ENCODE results near the gene SCGB1D2.

The SCGB1D2 gene

DNA sequence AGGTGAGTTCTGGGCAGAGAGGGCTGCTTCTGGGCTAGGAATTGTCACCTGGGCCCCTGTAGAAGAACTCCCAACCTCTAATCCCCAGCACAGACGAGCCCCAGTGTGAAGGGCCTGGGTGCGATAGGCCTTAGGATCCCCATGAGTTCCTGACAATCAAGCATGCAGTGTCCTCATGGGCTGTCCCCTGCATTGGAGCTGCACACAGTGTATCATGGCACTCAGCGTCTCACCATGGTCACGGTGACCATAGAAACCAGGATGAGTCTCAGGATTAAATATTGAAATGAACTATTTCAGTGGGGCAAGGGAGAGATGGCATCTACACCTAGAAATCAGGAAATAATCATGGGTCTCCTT, 33.3 kb upstream of the SCGB1D2 start:
- DNase-seq (ENCODE audit: low spot score) = no peak
- TF ChIP-seq, protein P1, sequence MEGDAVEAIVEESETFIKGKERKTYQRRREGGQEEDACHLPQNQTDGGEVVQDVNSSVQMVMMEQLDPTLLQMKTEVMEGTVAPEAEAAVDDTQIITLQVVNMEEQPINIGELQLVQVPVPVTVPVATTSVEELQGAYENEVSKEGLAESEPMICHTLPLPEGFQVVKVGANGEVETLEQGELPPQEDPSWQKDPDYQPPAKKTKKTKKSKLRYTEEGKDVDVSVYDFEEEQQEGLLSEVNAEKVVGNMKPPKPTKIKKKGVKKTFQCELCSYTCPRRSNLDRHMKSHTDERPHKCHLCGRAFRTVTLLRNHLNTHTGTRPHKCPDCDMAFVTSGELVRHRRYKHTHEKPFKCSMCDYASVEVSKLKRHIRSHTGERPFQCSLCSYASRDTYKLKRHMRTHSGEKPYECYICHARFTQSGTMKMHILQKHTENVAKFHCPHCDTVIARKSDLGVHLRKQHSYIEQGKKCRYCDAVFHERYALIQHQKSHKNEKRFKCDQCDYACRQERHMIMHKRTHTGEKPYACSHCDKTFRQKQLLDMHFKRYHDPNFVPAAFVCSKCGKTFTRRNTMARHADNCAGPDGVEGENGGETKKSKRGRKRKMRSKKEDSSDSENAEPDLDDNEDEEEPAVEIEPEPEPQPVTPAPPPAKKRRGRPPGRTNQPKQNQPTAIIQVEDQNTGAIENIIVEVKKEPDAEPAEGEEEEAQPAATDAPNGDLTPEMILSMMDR (IDR thresholded peaks at IDR 0.05; ENCODE audit: extremely low read depth, missing control alignments) = no peak

DNA sequence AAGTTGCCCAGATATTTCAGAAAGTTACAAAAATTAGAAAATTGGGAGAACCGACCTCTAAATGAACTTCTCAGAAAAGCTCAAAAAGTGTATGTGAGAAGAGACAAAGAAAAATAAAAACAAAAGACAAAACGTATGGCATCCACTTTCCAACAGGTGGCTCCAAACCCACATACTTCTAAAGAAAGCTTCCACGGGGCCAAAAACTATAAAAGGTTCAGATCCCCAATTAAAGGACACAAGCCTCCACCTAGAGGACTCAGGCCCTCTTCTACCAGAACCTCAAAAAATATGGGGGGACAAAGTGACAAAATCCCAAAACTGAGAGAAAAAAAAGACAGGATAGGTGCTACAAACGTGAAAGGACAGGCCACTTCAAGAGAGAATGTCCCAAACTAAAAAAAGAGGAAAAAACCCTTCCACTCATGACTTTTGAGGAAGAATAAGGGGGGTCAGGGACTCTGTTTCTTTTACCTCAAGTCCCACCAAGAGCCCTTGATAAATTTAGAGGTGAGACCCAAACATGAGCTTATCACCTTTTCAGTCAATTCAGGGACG, 24.8 kb upstream of the SCGB1D2 start:
- TF ChIP-seq, protein P1 (IDR thresholded peaks at IDR 0.05; ENCODE audit: extremely low read depth, missing control alignments) = no peak
- DNase-seq (ENCODE audit: low spot score) = no peak

DNA sequence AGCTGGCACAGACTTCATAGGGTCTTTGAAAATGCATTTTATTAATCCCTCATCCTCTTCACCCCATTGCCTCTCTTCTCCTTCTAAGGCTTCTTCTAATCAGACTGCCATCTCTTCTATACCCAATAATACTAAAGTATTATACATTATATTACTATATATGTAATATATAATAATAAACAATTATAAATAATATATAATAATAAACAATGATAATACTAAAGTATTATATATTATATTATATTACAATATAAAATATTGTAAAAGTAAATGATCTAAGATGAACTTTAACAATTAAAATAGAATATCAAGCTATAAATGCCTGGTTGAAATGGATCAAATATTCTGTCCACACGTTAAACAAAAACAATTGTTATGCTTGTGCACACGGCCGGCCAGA, 20.5 kb upstream of the SCGB1D2 start:
- TF ChIP-seq, protein P1 (IDR thresholded peaks at IDR 0.05; ENCODE audit: extremely low read depth, missing control alignments) = no peak
- no peak for DNase-seq (ENCODE audit: low spot score)

DNA sequence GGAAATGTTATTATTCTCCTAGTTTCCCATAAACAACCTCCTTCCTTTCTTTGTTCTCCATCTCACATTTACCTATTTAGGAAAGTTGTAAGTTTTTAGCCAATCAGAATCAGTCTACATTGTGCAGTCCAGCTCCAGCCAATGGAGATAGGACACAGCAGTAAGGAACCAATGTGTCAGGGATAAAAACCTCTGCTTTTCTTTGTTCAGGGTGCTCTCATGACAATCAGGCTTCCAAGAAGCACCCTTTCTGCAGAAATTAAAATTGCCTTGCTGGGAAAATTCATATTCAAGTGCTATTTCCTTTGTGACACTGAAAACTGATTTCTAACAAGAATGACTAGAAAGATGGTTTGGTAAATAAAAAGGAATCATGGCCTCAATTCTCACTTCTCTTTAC, 18.9 kb upstream of the SCGB1D2 start:
- DNase-seq (ENCODE audit: low spot score) = no peak
- TF ChIP-seq, protein P1 (IDR thresholded peaks at IDR 0.05; ENCODE audit: extremely low read depth, missing control alignments) = no peak

DNA sequence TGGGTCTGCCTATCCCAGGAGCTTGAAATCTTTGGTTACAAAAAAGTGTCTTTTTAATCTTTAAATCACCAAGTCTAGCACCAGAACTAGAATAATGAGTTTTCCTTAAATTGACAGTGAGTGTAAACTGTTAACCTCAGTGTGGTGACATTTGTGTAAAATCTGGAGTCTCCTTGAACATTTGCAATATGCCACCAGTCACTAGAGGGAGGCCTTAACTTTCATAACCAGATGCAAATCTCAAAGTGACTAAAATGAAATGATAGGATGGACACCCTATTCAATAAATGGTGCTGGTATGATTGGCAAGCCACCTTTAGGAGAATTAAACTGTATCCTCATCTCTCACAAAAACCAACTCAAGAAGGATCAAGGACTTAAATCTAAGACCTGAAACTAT, 8.3 kb upstream of the SCGB1D2 start:
- TF ChIP-seq, protein P1 (IDR thresholded peaks at IDR 0.05; ENCODE audit: extremely low read depth, missing control alignments) = no peak
- no peak for DNase-seq (ENCODE audit: low spot score)

DNA sequence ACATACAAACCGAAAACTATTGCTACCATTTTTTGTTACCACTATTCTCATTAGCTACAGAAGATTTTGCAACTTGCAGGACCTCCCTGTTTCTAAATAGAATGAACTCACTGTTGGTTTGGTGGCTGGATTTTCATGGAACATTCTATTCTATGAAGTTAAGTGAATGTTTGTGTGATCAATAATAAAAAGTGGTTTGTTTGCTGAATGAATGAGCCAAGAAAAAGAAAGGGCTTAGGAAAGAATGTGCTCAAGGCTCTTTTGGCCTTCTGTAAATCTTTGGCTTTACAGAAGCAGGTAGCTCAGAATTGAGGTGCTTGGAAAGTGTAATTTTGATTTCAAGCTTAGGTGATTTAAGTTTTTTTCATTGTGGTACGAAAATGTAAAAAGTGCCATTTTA, 5.9 kb upstream of the SCGB1D2 start:
- DNase-seq (ENCODE audit: low spot score) = no peak
- TF ChIP-seq, protein P1 (IDR thresholded peaks at IDR 0.05; ENCODE audit: extremely low read depth, missing control alignments) = no peak

DNA sequence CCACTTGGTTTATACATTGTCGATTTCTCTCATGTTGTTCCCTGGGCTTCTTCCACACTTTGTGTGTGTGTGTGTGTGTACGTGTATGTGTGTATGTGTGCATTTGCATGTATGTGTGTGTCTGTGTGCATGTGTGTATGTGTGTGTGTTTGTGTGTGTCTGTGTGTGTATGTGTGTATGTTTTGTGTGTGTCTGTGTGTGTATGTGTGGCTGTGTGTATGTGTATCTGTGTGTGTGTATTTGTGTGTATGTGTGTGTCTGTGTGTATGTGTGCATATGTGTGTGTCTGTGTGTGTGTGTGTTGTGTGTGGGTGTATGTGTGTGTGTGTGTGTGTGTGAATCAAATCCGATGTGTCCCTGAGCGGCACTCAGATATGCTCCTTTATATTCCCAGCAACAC, 4.5 kb upstream of the SCGB1D2 start:
- DNase-seq (ENCODE audit: low spot score) = no peak
- TF ChIP-seq, protein P1 (IDR thresholded peaks at IDR 0.05; ENCODE audit: extremely low read depth, missing control alignments) = no peak
